HCT116 (cell line): ENCODE measurements around the gene CLDN5.

ENCODE experiments used
- CEBPB ChIP-seq: IDR thresholded peaks from 2 replicates; pipeline ENCODE4 v1.6.1; 2012; ENCODE audit warnings: low read depth
- ELF1 ChIP-seq: IDR thresholded peaks from 2 replicates; pipeline ENCODE4 v1.6.1; 2012; ENCODE audit warnings: low read depth, borderline replicate concordance
- EZH2 ChIP-seq: fragments of 200-600 bp; sonication (generic); IDR thresholded peaks from 2 replicates; pipeline ENCODE4 v1.6.1; 2017; ENCODE audit warnings: antibody characterized with exemption, mixed run types
- EZH2phosphoT487 ChIP-seq: fragments of 200-600 bp; IDR thresholded peaks from 2 replicates; pipeline ENCODE4 v1.6.1; 2018; ENCODE audit warnings: antibody characterized with exemption, borderline replicate concordance
- POLR2A ChIP-seq: IDR thresholded peaks from 2 replicates; pipeline ENCODE4 v1.7.0; 2011; ENCODE audit warnings: borderline replicate concordance; ENCODE audit not compliant: insufficient read depth, insufficient read length; ENCODE audit errors: extremely low read depth
- POLR2AphosphoS5 ChIP-seq: IDR thresholded peaks from 2 replicates; pipeline ENCODE4 v1.6.1; 2011; ENCODE audit warnings: mild to moderate bottlenecking, low read depth, low read length, moderate library complexity
- SIN3A ChIP-seq: IDR thresholded peaks from 2 replicates; pipeline ENCODE4 v1.6.1; 2012; ENCODE audit warnings: low read depth
- SRF ChIP-seq: IDR thresholded peaks from 2 replicates; pipeline ENCODE4 v1.6.1; 2012; ENCODE audit warnings: low read depth
- TCF7L2 ChIP-seq: IDR thresholded peaks from 2 replicates; pipeline ENCODE4 v1.7.0; 2011; ENCODE audit warnings: borderline replicate concordance, inconsistent platforms; ENCODE audit not compliant: insufficient read depth, insufficient read length; ENCODE audit errors: extremely low read depth
- ZFX ChIP-seq: fragments of 450-650 bp; IDR thresholded peaks from 2 replicates; pipeline ENCODE4 v1.6.1; 2017
- TF ChIP-seq, protein P1 (sequence below), 3 experiments: fragments of 200-600 bp in 1 of 3; sonication (generic) in 1 of 3; IDR thresholded peaks in 2 of 3; conservative IDR thresholded peaks in 1 of 3; 2 replicates each; pipeline ENCODE4 v1.5.1; 2012 to 2017; ENCODE audit warnings: low read depth in 2 of 3, low read length in 2 of 3, antibody characterized with exemption in 1 of 3, borderline replicate concordance in 1 of 3, control low read depth in 1 of 3, mild to moderate bottlenecking in 1 of 3, mixed read lengths in 1 of 3, mixed run types in 1 of 3, moderate library complexity in 1 of 3; ENCODE audit not compliant: insufficient read depth in 1 of 3
- TF ChIP-seq, protein P2 (sequence below): IDR thresholded peaks from 2 replicates; pipeline ENCODE4 v1.6.1; 2012
- TF ChIP-seq, protein P3 (sequence below): IDR thresholded peaks from 2 replicates; pipeline ENCODE4 v1.6.1; 2012
- TF ChIP-seq, protein P4 (sequence below): IDR thresholded peaks from 2 replicates; pipeline ENCODE4 v1.6.1; 2011; ENCODE audit warnings: mild to moderate bottlenecking, low read length, moderate library complexity; ENCODE audit not compliant: insufficient replicate concordance; ENCODE audit errors: extremely low read depth

DNA sequence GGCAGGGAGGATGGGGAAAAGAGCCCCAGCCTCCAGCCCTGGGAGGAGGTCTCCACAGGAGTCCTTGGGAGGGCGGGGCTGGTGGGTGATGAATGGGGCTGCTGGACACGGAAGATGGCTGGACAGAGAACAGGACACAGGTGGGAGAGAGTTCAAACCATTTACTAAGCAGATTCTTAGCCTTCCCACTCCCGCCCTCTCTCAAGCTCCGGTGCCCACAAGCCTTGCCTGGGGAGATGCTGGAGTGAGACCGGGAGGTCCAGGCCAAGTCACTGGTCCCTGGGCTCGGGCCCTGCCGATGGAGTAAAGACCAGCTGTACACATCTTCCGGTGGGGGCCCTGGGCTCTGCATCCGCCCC, 1.4 kb downstream of the CLDN5 start:
- TF ChIP-seq, protein P1, sequence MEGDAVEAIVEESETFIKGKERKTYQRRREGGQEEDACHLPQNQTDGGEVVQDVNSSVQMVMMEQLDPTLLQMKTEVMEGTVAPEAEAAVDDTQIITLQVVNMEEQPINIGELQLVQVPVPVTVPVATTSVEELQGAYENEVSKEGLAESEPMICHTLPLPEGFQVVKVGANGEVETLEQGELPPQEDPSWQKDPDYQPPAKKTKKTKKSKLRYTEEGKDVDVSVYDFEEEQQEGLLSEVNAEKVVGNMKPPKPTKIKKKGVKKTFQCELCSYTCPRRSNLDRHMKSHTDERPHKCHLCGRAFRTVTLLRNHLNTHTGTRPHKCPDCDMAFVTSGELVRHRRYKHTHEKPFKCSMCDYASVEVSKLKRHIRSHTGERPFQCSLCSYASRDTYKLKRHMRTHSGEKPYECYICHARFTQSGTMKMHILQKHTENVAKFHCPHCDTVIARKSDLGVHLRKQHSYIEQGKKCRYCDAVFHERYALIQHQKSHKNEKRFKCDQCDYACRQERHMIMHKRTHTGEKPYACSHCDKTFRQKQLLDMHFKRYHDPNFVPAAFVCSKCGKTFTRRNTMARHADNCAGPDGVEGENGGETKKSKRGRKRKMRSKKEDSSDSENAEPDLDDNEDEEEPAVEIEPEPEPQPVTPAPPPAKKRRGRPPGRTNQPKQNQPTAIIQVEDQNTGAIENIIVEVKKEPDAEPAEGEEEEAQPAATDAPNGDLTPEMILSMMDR (IDR thresholded peaks at IDR 0.05 in 2 of 3, conservative IDR thresholded peaks at IDR 0.05 in 1 of 3; ENCODE audit: borderline replicate concordance in 1 of 3, insufficient read depth in 1 of 3, low read depth in 2 of 3, low read length in 2 of 3), result no peak
- TF ChIP-seq EZH2 (no peak), POLR2A (no peak), POLR2AphosphoS5 (no peak), EZH2phosphoT487 (no peak), TCF7L2 (no peak), ZFX (no peak), CEBPB (no peak), ELF1 (no peak), SIN3A (no peak), SRF (no peak)
- TF ChIP-seq, protein P2, sequence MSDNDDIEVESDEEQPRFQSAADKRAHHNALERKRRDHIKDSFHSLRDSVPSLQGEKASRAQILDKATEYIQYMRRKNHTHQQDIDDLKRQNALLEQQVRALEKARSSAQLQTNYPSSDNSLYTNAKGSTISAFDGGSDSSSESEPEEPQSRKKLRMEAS, result no peak
- TF ChIP-seq, protein P3, sequence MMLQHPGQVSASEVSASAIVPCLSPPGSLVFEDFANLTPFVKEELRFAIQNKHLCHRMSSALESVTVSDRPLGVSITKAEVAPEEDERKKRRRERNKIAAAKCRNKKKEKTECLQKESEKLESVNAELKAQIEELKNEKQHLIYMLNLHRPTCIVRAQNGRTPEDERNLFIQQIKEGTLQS, result no peak
- TF ChIP-seq, protein P4, sequence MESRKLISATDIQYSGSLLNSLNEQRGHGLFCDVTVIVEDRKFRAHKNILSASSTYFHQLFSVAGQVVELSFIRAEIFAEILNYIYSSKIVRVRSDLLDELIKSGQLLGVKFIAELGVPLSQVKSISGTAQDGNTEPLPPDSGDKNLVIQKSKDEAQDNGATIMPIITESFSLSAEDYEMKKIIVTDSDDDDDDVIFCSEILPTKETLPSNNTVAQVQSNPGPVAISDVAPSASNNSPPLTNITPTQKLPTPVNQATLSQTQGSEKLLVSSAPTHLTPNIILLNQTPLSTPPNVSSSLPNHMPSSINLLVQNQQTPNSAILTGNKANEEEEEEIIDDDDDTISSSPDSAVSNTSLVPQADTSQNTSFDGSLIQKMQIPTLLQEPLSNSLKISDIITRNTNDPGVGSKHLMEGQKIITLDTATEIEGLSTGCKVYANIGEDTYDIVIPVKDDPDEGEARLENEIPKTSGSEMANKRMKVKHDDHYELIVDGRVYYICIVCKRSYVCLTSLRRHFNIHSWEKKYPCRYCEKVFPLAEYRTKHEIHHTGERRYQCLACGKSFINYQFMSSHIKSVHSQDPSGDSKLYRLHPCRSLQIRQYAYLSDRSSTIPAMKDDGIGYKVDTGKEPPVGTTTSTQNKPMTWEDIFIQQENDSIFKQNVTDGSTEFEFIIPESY, result no peak
